Neural cell (in vitro differentiated cells): ENCODE data around the gene SLC35E3. TPM values are rescaled to one million over a fixed set of nuclear protein-coding genes. Genes with fewer than 3 reads are reported as not detected.

Experiments used
- H2AFZ ChIP-seq: fragments of 200-600, 300-800 bp; sonication (generic), shearing (Covaris generic); 2 replicates; pipeline ENCODE4 v1.6.0; 2014; ENCODE audit warnings: low read depth, mild to moderate bottlenecking, antibody characterized with exemption, low read length, moderate library complexity
- H3F3A ChIP-seq: fragments of 200-600 bp; shearing (Covaris generic); 2 replicates; pipeline ENCODE4 v1.6.1; 2016; ENCODE audit warnings: mild to moderate bottlenecking, moderate library complexity, mixed read lengths, antibody characterized with exemption, low read length; ENCODE audit not compliant: insufficient read depth, poor library complexity, severe bottlenecking
- H3K27ac ChIP-seq: fragments of 200-600, 300-800 bp; sonication (generic), shearing (Covaris generic); 2 replicates; pipeline ENCODE4 v1.5.1; 2014; ENCODE audit warnings: mild to moderate bottlenecking, low read length, moderate library complexity
- H3K27me3 ChIP-seq: fragments of 300-800, 200-600 bp; sonication (generic), shearing (Covaris generic); 2 replicates; pipeline ENCODE4 v1.6.0; 2014; ENCODE audit warnings: mild to moderate bottlenecking, low read depth, low read length, moderate library complexity; ENCODE audit not compliant: insufficient read depth
- H3K36me3 ChIP-seq: fragments of 300-800, 200-600 bp; sonication (generic), shearing (Covaris generic); 2 replicates; pipeline ENCODE4 v1.5.1; 2014; ENCODE audit warnings: mild to moderate bottlenecking, antibody characterized with exemption, low read length, moderate library complexity; ENCODE audit not compliant: insufficient read depth
- H3K4me2 ChIP-seq: fragments of 300-800, 200-600 bp; sonication (generic), shearing (Covaris generic); 2 replicates; pipeline ENCODE4 v1.6.0; 2014; ENCODE audit warnings: mild to moderate bottlenecking, low read length
- H3K4me3 ChIP-seq: fragments of 300-800, 200-600 bp; sonication (generic), shearing (Covaris generic); 2 replicates; pipeline ENCODE4 v1.5.1; 2014; ENCODE audit warnings: mild to moderate bottlenecking, low read length, moderate library complexity
- H3K79me2 ChIP-seq: fragments of 200-600 bp; shearing (Covaris generic); replicated peaks from 2 replicates; pipeline ENCODE4 v1.6.0; 2014; ENCODE audit warnings: mild to moderate bottlenecking, low read length, moderate library complexity; ENCODE audit not compliant: insufficient read depth
- H3K9ac ChIP-seq: fragments of 300-800, 200-600 bp; sonication (generic), shearing (Covaris generic); 2 replicates; pipeline ENCODE4 v1.6.1; 2016; ENCODE audit warnings: mild to moderate bottlenecking, low read length, mixed read lengths
- H3K9me2 ChIP-seq: fragments of 200-600 bp; shearing (Covaris generic); 2 replicates; pipeline ENCODE4 v1.6.1; 2016; ENCODE audit warnings: mild to moderate bottlenecking, low read length, mixed read lengths; ENCODE audit not compliant: insufficient read depth
- H3K9me3 ChIP-seq: fragments of 200-600, 300-800 bp; sonication (generic), shearing (Covaris generic); 2 replicates; pipeline ENCODE4 v1.6.1; 2016; ENCODE audit warnings: mild to moderate bottlenecking, mixed run types, low read length, moderate library complexity, mixed read lengths
- H4K20me1 ChIP-seq: fragments of 200-600 bp; shearing (Covaris generic); 2 replicates; pipeline ENCODE4 v1.6.1; 2016; ENCODE audit warnings: mild to moderate bottlenecking, mixed run types; ENCODE audit not compliant: insufficient read depth
- CTCF ChIP-seq: fragments of 450-650 bp; IDR thresholded peaks from 2 replicates; pipeline ENCODE4 v1.5.1; 2014; ENCODE audit warnings: antibody characterized with exemption, mild to moderate bottlenecking, moderate library complexity; ENCODE audit not compliant: poor library complexity, severe bottlenecking
- EP300 ChIP-seq: fragments of 450-650 bp; conservative IDR thresholded peaks from 2 replicates; pipeline ENCODE4 v1.6.1; 2014; ENCODE audit warnings: antibody characterized with exemption, mild to moderate bottlenecking, moderate library complexity; ENCODE audit not compliant: poor library complexity, severe bottlenecking
- EZH2 ChIP-seq: fragments of 200-600, 300-800 bp; shearing (Covaris generic), sonication (generic); IDR thresholded peaks from 2 replicates; pipeline ENCODE4 v1.6.1; 2014; ENCODE audit warnings: antibody characterized with exemption, low read length, borderline replicate concordance, mild to moderate bottlenecking; ENCODE audit not compliant: insufficient read depth, poor library complexity, severe bottlenecking
- MXI1 ChIP-seq: fragments of 450-650 bp; conservative IDR thresholded peaks from 2 replicates; pipeline ENCODE4 v1.6.1; 2014; ENCODE audit warnings: antibody characterized with exemption, mild to moderate bottlenecking; ENCODE audit not compliant: poor library complexity, severe bottlenecking
- POLR2AphosphoS5 ChIP-seq: IDR thresholded peaks from 2 replicates; pipeline ENCODE4 v1.6.1; 2012
- RAD21 ChIP-seq: fragments of 450-650 bp; conservative IDR thresholded peaks from 2 replicates; pipeline ENCODE4 v1.6.1; 2014; ENCODE audit warnings: antibody characterized with exemption, mild to moderate bottlenecking, moderate library complexity
- REST ChIP-seq: IDR thresholded peaks from 2 replicates; pipeline ENCODE4 v1.6.1; 2012; ENCODE audit warnings: borderline replicate concordance
- SMC3 ChIP-seq: fragments of 450-650 bp; conservative IDR thresholded peaks from 2 replicates; pipeline ENCODE4 v1.6.1; 2014; ENCODE audit warnings: antibody characterized with exemption, mild to moderate bottlenecking, moderate library complexity; ENCODE audit not compliant: poor library complexity
- TAF1 ChIP-seq: IDR thresholded peaks from 2 replicates; pipeline ENCODE4 v1.6.1; 2012; ENCODE audit warnings: low read depth
- polyA plus RNA-seq: library from polyadenylated mRNA; depleted of rRNA; stranded (reverse); fragments of >200 nt; gene quantifications from 2 replicates; pipeline ENCODE4 v1.2.3, GENCODE V29; 2014

SLC35E3 gene
- polyA plus RNA-seq, 1 donor from 2014 or later: 10.5 TPM

GRCh38 chr12:68766646-68767045 lies 20.7 kb downstream of the SLC35E3 start:
- Histone ChIP-seq H3F3A (no peaks in the 10 kb centered on the region), H3K9me3 (no peaks in the 10 kb centered on the region), H3K27ac (no peak overlapping the region), H3K4me2 (no peak overlapping the region), H3K27me3 (no peaks in the 10 kb centered on the region), H3K36me3 (peaks cover 7% of the 10 kb centered on the region), H4K20me1 (no peaks in the 10 kb centered on the region), H3K9ac (no peak overlapping the region), H3K4me3 (no peak overlapping the region), H3K9me2 (no peaks in the 10 kb centered on the region), H3K79me2 (no peaks in the 10 kb centered on the region), H2AFZ (no peak overlapping the region)
- TF ChIP-seq CTCF (no peak), POLR2AphosphoS5 (no peak), SMC3 (no peak), RAD21 (no peak), EP300 (no peak), REST (no peak), TAF1 (no peak), EZH2 (no peak), MXI1 (no peak)

- TF ChIP-seq SMC3: no peak
- TF ChIP-seq POLR2AphosphoS5: no peak
- TF ChIP-seq CTCF: no peak
- no peak for TF ChIP-seq RAD21
- TF ChIP-seq TAF1: no peak
- TF ChIP-seq EZH2: no peak
- TF ChIP-seq EP300: no peak
- no peak for TF ChIP-seq REST
- no peak for TF ChIP-seq MXI1
- H3K79me2 ChIP-seq: no peaks in the 10 kb centered on the region
- H3K27me3 ChIP-seq: no peaks in the 10 kb centered on the region
- no peak overlapping the region for H3K27ac ChIP-seq
- no peak overlapping the region for H3K4me2 ChIP-seq
- H3F3A ChIP-seq: no peaks in the 10 kb centered on the region
- H3K9ac ChIP-seq: no peak overlapping the region
- H4K20me1 ChIP-seq: no peaks in the 10 kb centered on the region
- H3K9me3 ChIP-seq: no peaks in the 10 kb centered on the region
- no peak overlapping the region for H3K4me3 ChIP-seq
- H2AFZ ChIP-seq: no peak overlapping the region
- no peaks in the 10 kb centered on the region for H3K9me2 ChIP-seq
- peaks cover 7% of the 10 kb centered on the region for H3K36me3 ChIP-seq
Observed at GRCh38 chr12:68767191-68767590, 21.2 kb downstream of the SLC35E3 start.
